ENCODE measurements around the gene CDH13.

DNA sequence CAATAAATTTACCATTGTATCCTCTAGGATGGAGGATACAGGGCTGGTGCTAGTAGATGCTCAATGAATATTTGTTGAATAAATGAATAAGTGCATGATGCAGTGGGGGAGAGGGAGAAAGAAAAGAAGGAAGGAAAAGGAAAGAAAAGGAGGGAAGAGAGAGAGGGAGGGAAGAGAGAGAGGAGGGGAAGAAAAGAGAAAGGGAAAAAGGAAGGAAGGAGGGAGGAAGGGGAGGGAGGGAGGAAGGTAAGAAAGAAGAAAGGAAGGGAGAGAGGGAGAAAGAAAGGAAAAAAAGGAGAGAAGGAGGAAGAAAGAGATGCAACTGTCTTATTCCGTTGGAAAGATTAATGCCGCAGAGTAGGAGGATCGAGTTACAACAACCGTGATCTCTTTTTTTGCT lies 1211.4 kb downstream of the CDH13 start:
- TF ChIP-seq EZH2 (IDR thresholded peaks at IDR 0.05; ENCODE audit: low read length, missing control alignments), result no peak
- TF ChIP-seq, protein P1, sequence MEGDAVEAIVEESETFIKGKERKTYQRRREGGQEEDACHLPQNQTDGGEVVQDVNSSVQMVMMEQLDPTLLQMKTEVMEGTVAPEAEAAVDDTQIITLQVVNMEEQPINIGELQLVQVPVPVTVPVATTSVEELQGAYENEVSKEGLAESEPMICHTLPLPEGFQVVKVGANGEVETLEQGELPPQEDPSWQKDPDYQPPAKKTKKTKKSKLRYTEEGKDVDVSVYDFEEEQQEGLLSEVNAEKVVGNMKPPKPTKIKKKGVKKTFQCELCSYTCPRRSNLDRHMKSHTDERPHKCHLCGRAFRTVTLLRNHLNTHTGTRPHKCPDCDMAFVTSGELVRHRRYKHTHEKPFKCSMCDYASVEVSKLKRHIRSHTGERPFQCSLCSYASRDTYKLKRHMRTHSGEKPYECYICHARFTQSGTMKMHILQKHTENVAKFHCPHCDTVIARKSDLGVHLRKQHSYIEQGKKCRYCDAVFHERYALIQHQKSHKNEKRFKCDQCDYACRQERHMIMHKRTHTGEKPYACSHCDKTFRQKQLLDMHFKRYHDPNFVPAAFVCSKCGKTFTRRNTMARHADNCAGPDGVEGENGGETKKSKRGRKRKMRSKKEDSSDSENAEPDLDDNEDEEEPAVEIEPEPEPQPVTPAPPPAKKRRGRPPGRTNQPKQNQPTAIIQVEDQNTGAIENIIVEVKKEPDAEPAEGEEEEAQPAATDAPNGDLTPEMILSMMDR (conservative IDR thresholded peaks at IDR 0.05 in 1 of 2, IDR thresholded peaks at IDR 0.05 in 1 of 2; ENCODE audit: low read depth in 1 of 2, low read length in 2 of 2), result no peak

Data from fibroblast of lung (primary cell).